Natural killer cell (primary cell): ENCODE data around the gene ARMC5. TPM values are rescaled to one million over a fixed set of nuclear protein-coding genes. Genes with fewer than 3 reads are reported as not detected.

Experiments used
- ATAC-seq, 3 donors: fragments of 150-1000 bp in 2 of 3; fragments of 200-7000 bp in 1 of 3; cut with Tn5 transposase; 1 replicate in 1 of 3; 2 replicates in 2 of 3; pipeline ENCODE4 v1.10.0; 2021; ENCODE audit warnings: mild to moderate bottlenecking in 2 of 3, moderate library complexity in 2 of 3
- DNase-seq, 2 donors: peaks; one replicate each; pipeline versions ENCODE4 v3.0.0 to v3.0.0-alpha.2; 2013 to 2021; ENCODE audit warnings: mixed read lengths in 1 of 2
- H3K27ac ChIP-seq: one replicate; pipeline ENCODE4 v1.5.1; 2013; ENCODE audit warnings: mild to moderate bottlenecking, low read length
- H3K27me3 ChIP-seq: one replicate; pipeline ENCODE4 v1.6.1; 2013; ENCODE audit warnings: low read length; ENCODE audit not compliant: control insufficient read depth, insufficient read depth
- H3K36me3 ChIP-seq: one replicate; pipeline ENCODE4 v1.6.1; 2013; ENCODE audit warnings: low read length; ENCODE audit not compliant: control insufficient read depth, insufficient read depth
- H3K4me1 ChIP-seq: one replicate; pipeline ENCODE4 v1.6.1; 2013; ENCODE audit warnings: low read length; ENCODE audit not compliant: control insufficient read depth, insufficient read depth
- H3K4me3 ChIP-seq: one replicate; pipeline ENCODE4 v1.5.1; 2013; ENCODE audit warnings: low read length
- H3K9me3 ChIP-seq: one replicate; pipeline ENCODE4 v1.6.1; 2013; ENCODE audit warnings: low read length; ENCODE audit not compliant: control insufficient read depth, insufficient read depth
- H3K27ac Mint-ChIP-seq, 2 donors: one replicate each; pipeline ENCODE4 v1.8.0; 2022; ENCODE audit warnings: mild to moderate bottlenecking in 2 of 2, mixed read lengths in 2 of 2, moderate library complexity in 1 of 2
- H3K27me3 Mint-ChIP-seq, 2 donors: one replicate each; pipeline ENCODE4 v1.8.0; 2022; ENCODE audit warnings: low read depth in 2 of 2, mixed read lengths in 2 of 2
- H3K36me3 Mint-ChIP-seq: one replicate; pipeline ENCODE4 v1.8.0; 2022; ENCODE audit warnings: mixed read lengths
- H3K4me1 Mint-ChIP-seq, 2 donors: one replicate each; pipeline ENCODE4 v1.8.0; 2022; ENCODE audit warnings: mixed read lengths in 2 of 2
- H3K4me3 Mint-ChIP-seq: one replicate; pipeline ENCODE4 v1.8.0; 2022; ENCODE audit warnings: mild to moderate bottlenecking, moderate library complexity, mixed read lengths
- H3K9me3 Mint-ChIP-seq, 2 donors: one replicate each; pipeline ENCODE4 v1.8.0; 2022; ENCODE audit warnings: mixed read lengths in 2 of 2
- WGBS: methylation state at CpG from one replicate; pipeline ENCODE4 v1.1.7; 2013; ENCODE audit warnings: missing lambda C conversion rate; ENCODE audit not compliant: insufficient coverage; 5-methylcytosine and 5-hydroxymethylcytosine counted together
- intact Hi-C: fragments of 100-400 bp; cut with micrococcal nuclease; formaldehyde crosslinking; loops from one replicate; pipeline ENCODE4 v1.14.2; 2022
- total RNA-seq, 4 donors: library from RNA; stranded (reverse); fragments of 120-200 nt in 1 of 4; gene quantifications; one replicate each; pipeline versions ENCODE4 v1.2.3 to v1.2.4, GENCODE V29; 2013 to 2022
- TF ChIP-seq, protein P1 (sequence below): fragments of 200-600 bp; IDR thresholded peaks from one replicate; pipeline ENCODE4 v1.8.0; 2022; ENCODE audit warnings: antibody characterized with exemption

The ARMC5 gene
- total RNA-seq, 3 donors from 2014 or later (not counting 1 experiment from before 2014, with no cell fraction given): 10.4 to 22.8 (median 16.6) TPM

DNA sequence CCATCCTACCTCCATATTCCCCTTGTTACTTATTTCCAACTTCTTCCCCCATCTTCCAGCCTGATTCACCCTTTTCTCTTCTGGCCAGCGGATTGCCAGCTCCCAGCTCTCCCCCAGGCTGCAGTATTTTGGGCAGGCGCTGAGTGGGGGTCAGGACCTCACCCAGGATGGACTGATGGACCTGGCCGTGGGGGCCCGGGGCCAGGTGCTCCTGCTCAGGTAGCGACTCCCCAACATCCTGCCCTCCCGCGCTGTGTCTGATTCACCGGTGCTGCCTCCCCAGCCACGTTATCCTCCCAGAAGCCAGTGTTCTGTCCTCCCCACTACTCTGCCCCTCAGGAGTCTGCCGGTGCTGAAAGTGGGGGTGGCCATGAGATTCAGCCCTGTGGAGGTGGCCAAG lies 46.6 kb upstream of the ARMC5 start:
- Histone ChIP-seq H3K9me3 (no peaks in the 10 kb centered on the region), H3K4me3 (no peak overlapping the region), H3K27ac (no peak overlapping the region), H3K36me3 (no peaks in the 10 kb centered on the region), H3K4me1 (peaks cover 42% of the 10 kb centered on the region), H3K27me3 (no peaks in the 10 kb centered on the region)
- peaks cover 56 to 60% of the 10 kb centered on the region in 2 donors for H3K4me1 Mint-ChIP-seq
- peak overlapping the region in 1 of 2 donors; percentile 39 for H3K27ac Mint-ChIP-seq
- ATAC-seq (no peak), DNase-seq (no peak)
- TF ChIP-seq, protein P1, sequence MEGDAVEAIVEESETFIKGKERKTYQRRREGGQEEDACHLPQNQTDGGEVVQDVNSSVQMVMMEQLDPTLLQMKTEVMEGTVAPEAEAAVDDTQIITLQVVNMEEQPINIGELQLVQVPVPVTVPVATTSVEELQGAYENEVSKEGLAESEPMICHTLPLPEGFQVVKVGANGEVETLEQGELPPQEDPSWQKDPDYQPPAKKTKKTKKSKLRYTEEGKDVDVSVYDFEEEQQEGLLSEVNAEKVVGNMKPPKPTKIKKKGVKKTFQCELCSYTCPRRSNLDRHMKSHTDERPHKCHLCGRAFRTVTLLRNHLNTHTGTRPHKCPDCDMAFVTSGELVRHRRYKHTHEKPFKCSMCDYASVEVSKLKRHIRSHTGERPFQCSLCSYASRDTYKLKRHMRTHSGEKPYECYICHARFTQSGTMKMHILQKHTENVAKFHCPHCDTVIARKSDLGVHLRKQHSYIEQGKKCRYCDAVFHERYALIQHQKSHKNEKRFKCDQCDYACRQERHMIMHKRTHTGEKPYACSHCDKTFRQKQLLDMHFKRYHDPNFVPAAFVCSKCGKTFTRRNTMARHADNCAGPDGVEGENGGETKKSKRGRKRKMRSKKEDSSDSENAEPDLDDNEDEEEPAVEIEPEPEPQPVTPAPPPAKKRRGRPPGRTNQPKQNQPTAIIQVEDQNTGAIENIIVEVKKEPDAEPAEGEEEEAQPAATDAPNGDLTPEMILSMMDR: no peak
- H3K27me3 Mint-ChIP-seq: no peaks in the 10 kb centered on the region
- WGBS: 94% methylated on average over 10 of the region's 10 CpGs
- H3K36me3 Mint-ChIP-seq: no peaks in the 10 kb centered on the region
- no peaks in the 10 kb centered on the region for H3K9me3 Mint-ChIP-seq
- H3K4me3 Mint-ChIP-seq: no peak overlapping the region
- intact Hi-C loops: no loop called here

DNA sequence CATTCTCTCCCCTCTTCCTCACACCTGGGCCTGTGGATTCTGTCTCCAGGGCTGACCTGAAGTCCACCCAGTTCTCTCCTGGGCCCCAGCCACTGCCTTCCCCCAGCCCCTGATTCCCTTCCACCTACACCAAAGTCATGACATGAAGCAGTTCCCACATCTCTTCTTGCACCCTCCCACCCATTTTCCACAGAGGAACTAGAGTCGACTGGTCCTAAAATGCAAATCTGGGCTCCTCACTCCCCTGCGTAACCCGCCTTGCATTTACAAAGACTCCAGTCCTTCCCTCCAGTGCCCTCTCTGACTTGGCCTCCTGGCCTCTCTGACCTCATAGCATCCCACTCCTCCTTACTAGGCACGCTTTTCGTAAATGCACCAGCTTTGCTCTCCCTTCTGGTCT lies 45.9 kb upstream of the ARMC5 start:
- DNase-seq (no peak), ATAC-seq (no peak)
- intact Hi-C loops: no loop called here
- Mint-ChIP-seq H3K36me3 (no peaks in the 10 kb centered on the region), H3K4me1 (peaks cover 62 to 63% of the 10 kb centered on the region in 2 donors), H3K4me3 (no peak overlapping the region), H3K9me3 (no peaks in the 10 kb centered on the region), H3K27me3 (no peaks in the 10 kb centered on the region), H3K27ac (peak overlapping the region in 1 of 2 donors; percentile 7)
- Histone ChIP-seq H3K36me3 (no peaks in the 10 kb centered on the region), H3K27ac (no peak overlapping the region), H3K4me1 (peaks cover 48% of the 10 kb centered on the region), H3K27me3 (no peaks in the 10 kb centered on the region), H3K9me3 (no peaks in the 10 kb centered on the region), H3K4me3 (no peak overlapping the region)
- 90% methylated on average over 5 of the region's 5 CpGs for WGBS
- TF ChIP-seq, protein P1: no peak

DNA sequence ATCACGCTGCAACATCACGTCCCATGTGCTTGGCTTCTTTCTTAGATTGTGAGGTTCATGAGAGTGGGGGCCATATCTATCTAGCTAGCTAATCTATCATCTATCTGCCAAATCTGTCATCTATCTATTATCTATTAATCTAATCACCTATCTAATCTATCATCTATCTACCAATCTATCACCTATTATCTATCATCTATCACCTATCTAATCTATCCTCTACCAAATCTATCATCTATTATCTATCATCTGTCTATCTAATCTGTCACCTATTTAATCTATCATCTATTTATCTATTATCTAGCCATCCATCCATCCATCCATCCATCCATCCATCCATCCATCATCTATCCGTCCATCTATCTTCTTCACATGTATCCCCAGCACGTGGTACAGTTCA lies 45.4 kb upstream of the ARMC5 start:
- no peaks in the 10 kb centered on the region for H3K36me3 ChIP-seq
- no peaks in the 10 kb centered on the region for H3K9me3 ChIP-seq
- H3K4me3 ChIP-seq: no peak overlapping the region
- no peak overlapping the region for H3K27ac Mint-ChIP-seq
- no peaks in the 10 kb centered on the region for H3K36me3 Mint-ChIP-seq
- no peak overlapping the region for H3K27ac ChIP-seq
- WGBS: 95% methylated on average over 4 of the region's 4 CpGs
- DNase-seq (no peak), ATAC-seq (no peak)
- TF ChIP-seq, protein P1: no peak
- no peaks in the 10 kb centered on the region for H3K27me3 Mint-ChIP-seq
- H3K4me1 ChIP-seq: peaks cover 52% of the 10 kb centered on the region
- intact Hi-C loops: loop anchor here (1.0 kb wide), 1 partner anchor 49 kb away; no protein-coding TSS in a partner anchor
- H3K9me3 Mint-ChIP-seq: no peaks in the 10 kb centered on the region
- no peaks in the 10 kb centered on the region for H3K27me3 ChIP-seq
- peak overlapping the region; percentile 25 for H3K4me3 Mint-ChIP-seq
- H3K4me1 Mint-ChIP-seq: peaks cover 61 to 66% of the 10 kb centered on the region in 2 donors

DNA sequence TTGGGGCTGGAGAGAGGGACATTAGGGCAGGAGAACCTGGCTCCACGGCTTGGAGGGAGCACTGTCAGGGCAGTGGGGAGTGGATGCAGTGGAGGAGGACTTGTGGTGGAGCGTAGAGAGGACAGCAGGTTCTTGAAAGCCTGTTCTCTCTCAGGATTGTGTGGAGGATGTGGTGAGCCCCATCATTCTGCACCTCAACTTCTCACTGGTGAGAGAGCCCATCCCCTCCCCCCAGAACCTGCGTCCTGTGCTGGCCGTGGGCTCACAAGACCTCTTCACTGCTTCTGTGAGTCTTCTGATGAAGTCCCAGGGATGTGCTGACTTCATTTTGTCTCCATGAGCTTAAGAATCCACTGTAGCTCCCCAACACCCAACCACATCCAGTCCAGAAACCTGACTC lies 44.6 kb upstream of the ARMC5 start:
- H3K27ac ChIP-seq: no peak overlapping the region
- Mint-ChIP-seq H3K4me3 (peak overlapping the region; percentile 68), H3K27ac (peak overlapping the region in 1 of 2 donors; percentile 77), H3K36me3 (no peaks in the 10 kb centered on the region), H3K27me3 (no peaks in the 10 kb centered on the region), H3K4me1 (peaks cover 58 to 67% of the 10 kb centered on the region in 2 donors), H3K9me3 (no peaks in the 10 kb centered on the region)
- intact Hi-C loops: loop anchor here (1.0 kb wide), 1 partner anchor 49 kb away; no protein-coding TSS in a partner anchor
- TF ChIP-seq, protein P1: no peak
- ATAC-seq (peak; percentile 64 to 91 (median 88)), DNase-seq (peak; percentile 31 to 43)
- peaks cover 60% of the 10 kb centered on the region for H3K4me1 ChIP-seq
- H3K9me3 ChIP-seq: no peaks in the 10 kb centered on the region
- H3K27me3 ChIP-seq: no peaks in the 10 kb centered on the region
- no peak overlapping the region for H3K4me3 ChIP-seq
- 21% methylated on average over 3 of the region's 4 CpGs for WGBS
- no peaks in the 10 kb centered on the region for H3K36me3 ChIP-seq
